SK-N-SH treated with all-trans-retinoic acid at 6 μM for 48 hours (cell line): ENCODE measurements around the gene TIAM1.

Source experiments
- ATAC-seq: fragments of 200-7000 bp; cut with Tn5 transposase; 3 replicates; pipeline ENCODE4 v1.9.1; 2020; ENCODE audit warnings: mild to moderate bottlenecking, moderate library complexity
- ARNTL ChIP-seq: fragments of 450-650 bp; formaldehyde crosslinking; IDR thresholded peaks from 2 replicates; pipeline ENCODE4 v1.5.0; 2020; ENCODE audit warnings: low read depth, mild to moderate bottlenecking, moderate library complexity, borderline replicate concordance
- BACH2 ChIP-seq: fragments of 250-450 bp; sonication (Bioruptor Pico); IDR thresholded peaks from 2 replicates; pipeline ENCODE4 v1.9.0; 2021; ENCODE audit warnings: mild to moderate bottlenecking, borderline replicate concordance
- CSDC2 ChIP-seq: fragments of 250-450 bp; sonication (Bioruptor Pico); IDR thresholded peaks from 2 replicates; pipeline ENCODE4 v1.5.0; 2020; ENCODE audit warnings: mild to moderate bottlenecking, moderate library complexity
- ESRRG ChIP-seq: fragments of 250-450 bp; sonication (Bioruptor Pico); IDR thresholded peaks from 2 replicates; pipeline ENCODE4 v1.6.1; 2021; ENCODE audit warnings: mild to moderate bottlenecking
- ISL1 ChIP-seq: fragments of 250-450 bp; sonication (Bioruptor Pico); IDR thresholded peaks from 2 replicates; pipeline ENCODE4 v2.1.2; 2022; ENCODE audit warnings: mild to moderate bottlenecking, moderate library complexity
- OSR1 ChIP-seq: fragments of 250-450 bp; sonication (Bioruptor Pico); IDR thresholded peaks from 2 replicates; pipeline ENCODE4 v1.8.0; 2022; ENCODE audit warnings: moderate library complexity, mild to moderate bottlenecking, inconsistent platforms
- PPARA ChIP-seq: fragments of 250-450 bp; sonication (Bioruptor Pico); IDR thresholded peaks from 2 replicates; pipeline ENCODE4 v1.5.0; 2020; ENCODE audit warnings: mild to moderate bottlenecking, borderline replicate concordance
- RARB ChIP-seq: fragments of 250-450 bp; sonication (Bioruptor Pico); IDR thresholded peaks from 2 replicates; pipeline ENCODE4 v1.8.0; 2021; ENCODE audit warnings: mild to moderate bottlenecking, moderate library complexity
- SNAI2 ChIP-seq: fragments of 250-450 bp; sonication (Bioruptor Pico); IDR thresholded peaks from 2 replicates; pipeline ENCODE4 v1.5.0; 2020; ENCODE audit warnings: mild to moderate bottlenecking, moderate library complexity
- TCF4 ChIP-seq: fragments of 250-450 bp; sonication (Bioruptor Pico); IDR thresholded peaks from 2 replicates; pipeline ENCODE4 v1.8.0; 2021; ENCODE audit warnings: mild to moderate bottlenecking, moderate library complexity, borderline replicate concordance
- ZC3H10 ChIP-seq: fragments of 250-450 bp; sonication (Bioruptor Pico); IDR thresholded peaks from 2 replicates; pipeline ENCODE4 v1.5.1; 2021; ENCODE audit warnings: mild to moderate bottlenecking, moderate library complexity
- ZFP3 ChIP-seq: fragments of 250-450 bp; sonication (Bioruptor Pico); IDR thresholded peaks from 2 replicates; pipeline ENCODE4 v1.5.0; 2020; ENCODE audit warnings: mild to moderate bottlenecking, moderate library complexity
- ZFP30 ChIP-seq: fragments of 450-650 bp; formaldehyde crosslinking; IDR thresholded peaks from 2 replicates; pipeline ENCODE4 v1.5.0; 2022; ENCODE audit warnings: mild to moderate bottlenecking, moderate library complexity
- ZNF565 ChIP-seq: fragments of 450-650 bp; formaldehyde crosslinking; conservative IDR thresholded peaks from 2 replicates; pipeline ENCODE4 v1.5.0; 2020; ENCODE audit warnings: low read depth, mild to moderate bottlenecking, moderate library complexity
- ZNF70 ChIP-seq: fragments of 450-650 bp; formaldehyde crosslinking; IDR thresholded peaks from 2 replicates; pipeline ENCODE4 v1.5.0; 2020; ENCODE audit warnings: mild to moderate bottlenecking, moderate library complexity
- ZNF8 ChIP-seq: fragments of 450-650 bp; formaldehyde crosslinking; IDR thresholded peaks from 2 replicates; pipeline ENCODE4 v1.5.0; 2020; ENCODE audit warnings: mild to moderate bottlenecking, moderate library complexity
- TF ChIP-seq, protein P1 (sequence below): fragments of 250-450 bp; sonication (Bioruptor Pico); IDR thresholded peaks from 2 replicates; pipeline ENCODE4 v1.8.0; 2020; ENCODE audit warnings: mild to moderate bottlenecking, moderate library complexity, borderline replicate concordance
- TF ChIP-seq, protein P2 (sequence below): fragments of 250-450 bp; sonication (Bioruptor Pico); IDR thresholded peaks from 2 replicates; pipeline ENCODE4 v1.5.1; 2021; ENCODE audit warnings: mild to moderate bottlenecking, moderate library complexity
- TF ChIP-seq, protein P3 (sequence below): fragments of 250-450 bp; sonication (Bioruptor Pico); IDR thresholded peaks from 2 replicates; pipeline ENCODE4 v1.5.0; 2020; ENCODE audit warnings: mild to moderate bottlenecking, moderate library complexity
- TF ChIP-seq, protein P4 (sequence below): fragments of 250-450 bp; sonication (Bioruptor Pico); IDR thresholded peaks from 2 replicates; pipeline ENCODE4 v1.5.1; 2020; ENCODE audit warnings: low read depth, mild to moderate bottlenecking, moderate library complexity
- TF ChIP-seq, protein P5 (sequence below): fragments of 250-450 bp; sonication (Bioruptor Pico); IDR thresholded peaks from 2 replicates; pipeline ENCODE4 v1.8.0; 2021; ENCODE audit warnings: low read depth, mild to moderate bottlenecking, moderate library complexity, borderline replicate concordance

The TIAM1 gene

DNA sequence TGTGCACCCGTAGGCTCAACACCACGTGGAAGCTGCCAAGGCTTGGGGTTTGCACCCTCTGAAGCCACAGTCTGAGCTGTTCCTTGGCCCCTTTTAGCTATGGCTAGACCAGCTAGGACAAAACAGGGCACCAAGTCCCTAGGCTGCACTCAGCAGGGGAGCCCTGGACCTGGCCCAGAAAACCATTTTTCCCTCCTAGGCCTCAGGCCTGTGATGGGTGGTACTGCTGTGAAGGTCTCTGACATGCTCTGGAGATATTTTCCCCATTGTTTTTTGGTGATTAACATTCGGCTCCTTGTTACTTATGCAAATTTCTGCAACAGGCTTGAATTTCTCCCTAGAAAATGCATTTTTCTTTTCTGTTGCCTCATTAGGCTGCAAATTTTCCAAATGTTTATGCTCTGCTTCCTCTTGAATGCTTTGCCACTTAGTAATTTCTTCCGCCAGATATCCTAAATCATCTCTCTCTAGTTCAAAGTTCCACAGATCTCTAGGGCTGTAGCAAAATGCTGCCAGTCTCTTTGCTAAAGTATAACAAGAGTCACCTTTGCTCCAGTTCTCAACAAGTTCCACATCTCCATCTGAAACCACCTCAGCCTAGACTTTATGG lies 236.8 kb downstream of the TIAM1 start:
- TF ChIP-seq ZC3H10 (no peak), ARNTL (CRISPR knock-in tag) (no peak), RARB (CRISPR knock-in tag) (no peak), ZNF8 (CRISPR knock-in tag) (no peak), ZFP3 (no peak), TCF4 (CRISPR knock-in tag) (no peak), ESRRG (CRISPR knock-in tag) (no peak), ZFP30 (CRISPR knock-in tag) (no peak), SNAI2 (CRISPR knock-in tag) (no peak), PPARA (CRISPR knock-in tag) (no peak), OSR1 (CRISPR knock-in tag) (no peak), ISL1 (no peak), BACH2 (CRISPR knock-in tag) (no peak), ZNF565 (CRISPR knock-in tag) (no peak)
- TF ChIP-seq, protein P1, sequence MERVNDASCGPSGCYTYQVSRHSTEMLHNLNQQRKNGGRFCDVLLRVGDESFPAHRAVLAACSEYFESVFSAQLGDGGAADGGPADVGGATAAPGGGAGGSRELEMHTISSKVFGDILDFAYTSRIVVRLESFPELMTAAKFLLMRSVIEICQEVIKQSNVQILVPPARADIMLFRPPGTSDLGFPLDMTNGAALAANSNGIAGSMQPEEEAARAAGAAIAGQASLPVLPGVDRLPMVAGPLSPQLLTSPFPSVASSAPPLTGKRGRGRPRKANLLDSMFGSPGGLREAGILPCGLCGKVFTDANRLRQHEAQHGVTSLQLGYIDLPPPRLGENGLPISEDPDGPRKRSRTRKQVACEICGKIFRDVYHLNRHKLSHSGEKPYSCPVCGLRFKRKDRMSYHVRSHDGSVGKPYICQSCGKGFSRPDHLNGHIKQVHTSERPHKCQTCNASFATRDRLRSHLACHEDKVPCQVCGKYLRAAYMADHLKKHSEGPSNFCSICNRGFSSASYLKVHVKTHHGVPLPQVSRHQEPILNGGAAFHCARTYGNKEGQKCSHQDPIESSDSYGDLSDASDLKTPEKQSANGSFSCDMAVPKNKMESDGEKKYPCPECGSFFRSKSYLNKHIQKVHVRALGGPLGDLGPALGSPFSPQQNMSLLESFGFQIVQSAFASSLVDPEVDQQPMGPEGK (CRISPR knock-in tag) = no peak
- TF ChIP-seq, protein P2, sequence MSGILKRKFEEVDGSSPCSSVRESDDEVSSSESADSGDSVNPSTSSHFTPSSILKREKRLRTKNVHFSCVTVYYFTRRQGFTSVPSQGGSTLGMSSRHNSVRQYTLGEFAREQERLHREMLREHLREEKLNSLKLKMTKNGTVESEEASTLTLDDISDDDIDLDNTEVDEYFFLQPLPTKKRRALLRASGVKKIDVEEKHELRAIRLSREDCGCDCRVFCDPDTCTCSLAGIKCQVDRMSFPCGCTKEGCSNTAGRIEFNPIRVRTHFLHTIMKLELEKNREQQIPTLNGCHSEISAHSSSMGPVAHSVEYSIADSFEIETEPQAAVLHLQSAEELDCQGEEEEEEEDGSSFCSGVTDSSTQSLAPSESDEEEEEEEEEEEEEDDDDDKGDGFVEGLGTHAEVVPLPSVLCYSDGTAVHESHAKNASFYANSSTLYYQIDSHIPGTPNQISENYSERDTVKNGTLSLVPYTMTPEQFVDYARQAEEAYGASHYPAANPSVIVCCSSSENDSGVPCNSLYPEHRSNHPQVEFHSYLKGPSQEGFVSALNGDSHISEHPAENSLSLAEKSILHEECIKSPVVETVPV = no peak
- ATAC-seq = no peak

DNA sequence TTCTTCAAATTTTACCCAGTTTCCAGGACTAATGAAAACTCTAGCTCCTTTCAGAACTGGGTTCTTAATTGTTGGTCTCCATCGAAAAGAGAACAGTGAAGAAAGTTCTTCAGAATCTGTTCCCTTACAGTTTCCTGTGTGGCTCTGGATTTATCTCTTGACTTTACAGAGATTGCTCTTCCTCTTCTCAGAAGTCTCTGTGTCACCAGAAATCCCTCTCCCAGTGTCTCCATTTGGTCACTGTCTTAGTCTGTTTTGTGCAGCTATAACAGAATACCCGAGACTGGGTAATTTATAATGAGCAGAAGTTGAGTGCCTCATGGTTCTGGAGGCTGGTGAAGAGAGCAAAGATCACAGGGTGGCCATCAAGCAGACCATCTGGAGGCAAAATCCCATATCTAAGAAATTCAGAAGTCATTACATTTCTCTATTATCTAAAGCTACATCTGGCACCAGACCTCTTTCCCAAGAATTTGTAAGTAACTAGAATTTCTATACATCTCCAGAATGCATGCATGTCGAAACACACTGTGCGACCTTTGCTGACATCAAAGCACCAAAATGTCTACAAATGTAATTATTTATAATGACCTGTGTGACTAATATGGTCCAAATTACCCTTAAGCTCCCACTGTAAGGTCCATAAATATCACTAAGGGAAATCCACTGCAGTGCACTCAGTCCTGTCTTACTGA lies 240.3 kb downstream of the TIAM1 start:
- TF ChIP-seq ZNF565 (CRISPR knock-in tag) = no peak
- TF ChIP-seq ZFP30 (CRISPR knock-in tag) = no peak
- TF ChIP-seq SNAI2 (CRISPR knock-in tag) = no peak
- TF ChIP-seq PPARA (CRISPR knock-in tag) = no peak
- no peak for TF ChIP-seq CSDC2 (CRISPR knock-in tag)
- no peak for TF ChIP-seq OSR1 (CRISPR knock-in tag)
- TF ChIP-seq, protein P1 (CRISPR knock-in tag) = no peak
- TF ChIP-seq, protein P3, sequence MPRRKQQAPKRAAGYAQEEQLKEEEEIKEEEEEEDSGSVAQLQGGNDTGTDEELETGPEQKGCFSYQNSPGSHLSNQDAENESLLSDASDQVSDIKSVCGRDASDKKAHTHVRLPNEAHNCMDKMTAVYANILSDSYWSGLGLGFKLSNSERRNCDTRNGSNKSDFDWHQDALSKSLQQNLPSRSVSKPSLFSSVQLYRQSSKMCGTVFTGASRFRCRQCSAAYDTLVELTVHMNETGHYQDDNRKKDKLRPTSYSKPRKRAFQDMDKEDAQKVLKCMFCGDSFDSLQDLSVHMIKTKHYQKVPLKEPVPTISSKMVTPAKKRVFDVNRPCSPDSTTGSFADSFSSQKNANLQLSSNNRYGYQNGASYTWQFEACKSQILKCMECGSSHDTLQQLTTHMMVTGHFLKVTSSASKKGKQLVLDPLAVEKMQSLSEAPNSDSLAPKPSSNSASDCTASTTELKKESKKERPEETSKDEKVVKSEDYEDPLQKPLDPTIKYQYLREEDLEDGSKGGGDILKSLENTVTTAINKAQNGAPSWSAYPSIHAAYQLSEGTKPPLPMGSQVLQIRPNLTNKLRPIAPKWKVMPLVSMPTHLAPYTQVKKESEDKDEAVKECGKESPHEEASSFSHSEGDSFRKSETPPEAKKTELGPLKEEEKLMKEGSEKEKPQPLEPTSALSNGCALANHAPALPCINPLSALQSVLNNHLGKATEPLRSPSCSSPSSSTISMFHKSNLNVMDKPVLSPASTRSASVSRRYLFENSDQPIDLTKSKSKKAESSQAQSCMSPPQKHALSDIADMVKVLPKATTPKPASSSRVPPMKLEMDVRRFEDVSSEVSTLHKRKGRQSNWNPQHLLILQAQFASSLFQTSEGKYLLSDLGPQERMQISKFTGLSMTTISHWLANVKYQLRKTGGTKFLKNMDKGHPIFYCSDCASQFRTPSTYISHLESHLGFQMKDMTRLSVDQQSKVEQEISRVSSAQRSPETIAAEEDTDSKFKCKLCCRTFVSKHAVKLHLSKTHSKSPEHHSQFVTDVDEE (CRISPR knock-in tag) = no peak
- TF ChIP-seq TCF4 (CRISPR knock-in tag) = no peak
- no peak for TF ChIP-seq ZC3H10
- ATAC-seq = no peak

DNA sequence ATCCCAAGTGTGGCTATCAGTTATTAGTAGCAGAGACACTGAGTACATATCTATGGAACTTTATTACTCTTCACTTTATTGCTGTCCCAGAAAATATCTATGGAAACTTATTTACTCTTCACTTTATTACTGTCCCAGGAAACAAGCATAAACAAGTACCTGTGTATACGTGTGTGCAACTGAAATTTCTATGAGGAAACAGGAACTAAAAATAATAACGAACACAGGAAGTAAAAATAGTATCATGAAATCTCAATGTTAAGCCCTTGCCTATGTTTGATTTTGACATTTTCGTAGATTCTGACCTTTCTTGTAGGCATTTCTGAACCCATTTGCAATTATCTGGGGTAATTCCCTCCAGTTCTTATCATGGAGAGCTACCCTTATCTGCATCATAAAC lies 240.9 kb downstream of the TIAM1 start:
- no peak for ATAC-seq

More for the DNA sequence above, 240.9 kb downstream of the TIAM1 start:
- TF ChIP-seq ZNF70 (CRISPR knock-in tag) = no peak
- TF ChIP-seq SNAI2 (CRISPR knock-in tag) = no peak
- no peak for TF ChIP-seq CSDC2 (CRISPR knock-in tag)
- TF ChIP-seq PPARA (CRISPR knock-in tag) = no peak
- TF ChIP-seq BACH2 (CRISPR knock-in tag) = no peak
- TF ChIP-seq RARB (CRISPR knock-in tag) = no peak
- TF ChIP-seq, protein P4, sequence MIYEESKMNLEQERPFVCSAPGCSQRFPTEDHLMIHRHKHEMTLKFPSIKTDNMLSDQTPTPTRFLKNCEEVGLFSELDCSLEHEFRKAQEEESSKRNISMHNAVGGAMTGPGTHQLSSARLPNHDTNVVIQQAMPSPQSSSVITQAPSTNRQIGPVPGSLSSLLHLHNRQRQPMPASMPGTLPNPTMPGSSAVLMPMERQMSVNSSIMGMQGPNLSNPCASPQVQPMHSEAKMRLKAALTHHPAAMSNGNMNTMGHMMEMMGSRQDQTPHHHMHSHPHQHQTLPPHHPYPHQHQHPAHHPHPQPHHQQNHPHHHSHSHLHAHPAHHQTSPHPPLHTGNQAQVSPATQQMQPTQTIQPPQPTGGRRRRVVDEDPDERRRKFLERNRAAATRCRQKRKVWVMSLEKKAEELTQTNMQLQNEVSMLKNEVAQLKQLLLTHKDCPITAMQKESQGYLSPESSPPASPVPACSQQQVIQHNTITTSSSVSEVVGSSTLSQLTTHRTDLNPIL (CRISPR knock-in tag) = no peak
- TF ChIP-seq, protein P5, sequence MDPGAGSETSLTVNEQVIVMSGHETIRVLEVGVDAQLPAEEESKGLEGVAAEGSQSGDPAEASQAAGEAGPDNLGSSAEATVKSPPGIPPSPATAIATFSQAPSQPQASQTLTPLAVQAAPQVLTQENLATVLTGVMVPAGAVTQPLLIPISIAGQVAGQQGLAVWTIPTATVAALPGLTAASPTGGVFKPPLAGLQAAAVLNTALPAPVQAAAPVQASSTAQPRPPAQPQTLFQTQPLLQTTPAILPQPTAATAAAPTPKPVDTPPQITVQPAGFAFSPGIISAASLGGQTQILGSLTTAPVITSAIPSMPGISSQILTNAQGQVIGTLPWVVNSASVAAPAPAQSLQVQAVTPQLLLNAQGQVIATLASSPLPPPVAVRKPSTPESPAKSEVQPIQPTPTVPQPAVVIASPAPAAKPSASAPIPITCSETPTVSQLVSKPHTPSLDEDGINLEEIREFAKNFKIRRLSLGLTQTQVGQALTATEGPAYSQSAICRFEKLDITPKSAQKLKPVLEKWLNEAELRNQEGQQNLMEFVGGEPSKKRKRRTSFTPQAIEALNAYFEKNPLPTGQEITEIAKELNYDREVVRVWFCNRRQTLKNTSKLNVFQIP = no peak
- TF ChIP-seq, protein P3 (CRISPR knock-in tag) = no peak
